Measurements from ENCODE around the gene C2orf68.

DNA sequence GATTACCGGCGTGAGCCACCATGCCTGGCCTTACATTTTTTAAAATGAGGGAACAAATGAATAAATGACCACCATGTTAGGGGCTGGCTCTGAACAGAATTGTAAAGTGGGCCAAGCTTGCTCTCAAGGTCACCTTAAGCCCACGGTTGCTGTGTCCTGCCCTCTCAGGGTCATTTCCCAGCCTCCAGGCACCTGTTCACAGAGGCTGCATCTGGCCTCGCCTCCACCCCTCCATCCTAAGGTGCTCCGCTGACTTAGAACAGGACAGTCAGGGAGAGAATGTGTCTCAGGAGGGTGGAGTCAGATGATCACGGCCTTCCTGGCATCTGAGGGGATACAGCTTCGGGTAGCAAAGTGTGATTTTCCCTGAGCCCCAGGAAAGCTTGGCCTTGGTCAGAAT lies 48.9 kb upstream of the C2orf68 start:
- TF ChIP-seq, protein P1, sequence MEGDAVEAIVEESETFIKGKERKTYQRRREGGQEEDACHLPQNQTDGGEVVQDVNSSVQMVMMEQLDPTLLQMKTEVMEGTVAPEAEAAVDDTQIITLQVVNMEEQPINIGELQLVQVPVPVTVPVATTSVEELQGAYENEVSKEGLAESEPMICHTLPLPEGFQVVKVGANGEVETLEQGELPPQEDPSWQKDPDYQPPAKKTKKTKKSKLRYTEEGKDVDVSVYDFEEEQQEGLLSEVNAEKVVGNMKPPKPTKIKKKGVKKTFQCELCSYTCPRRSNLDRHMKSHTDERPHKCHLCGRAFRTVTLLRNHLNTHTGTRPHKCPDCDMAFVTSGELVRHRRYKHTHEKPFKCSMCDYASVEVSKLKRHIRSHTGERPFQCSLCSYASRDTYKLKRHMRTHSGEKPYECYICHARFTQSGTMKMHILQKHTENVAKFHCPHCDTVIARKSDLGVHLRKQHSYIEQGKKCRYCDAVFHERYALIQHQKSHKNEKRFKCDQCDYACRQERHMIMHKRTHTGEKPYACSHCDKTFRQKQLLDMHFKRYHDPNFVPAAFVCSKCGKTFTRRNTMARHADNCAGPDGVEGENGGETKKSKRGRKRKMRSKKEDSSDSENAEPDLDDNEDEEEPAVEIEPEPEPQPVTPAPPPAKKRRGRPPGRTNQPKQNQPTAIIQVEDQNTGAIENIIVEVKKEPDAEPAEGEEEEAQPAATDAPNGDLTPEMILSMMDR (IDR thresholded peaks at IDR 0.05) = no peak
- no peak for TF ChIP-seq POLR2A (IDR thresholded peaks at IDR 0.05)

All from right lobe of liver (tissue), 4 donors.